ENCODE data around the gene TENM4. TPM values are rescaled to one million over a fixed set of nuclear protein-coding genes. Genes with fewer than 3 reads are reported as not detected.

The TENM4 gene
- total RNA-seq, 2 experiments from 2014 or later, result not detected

DNA sequence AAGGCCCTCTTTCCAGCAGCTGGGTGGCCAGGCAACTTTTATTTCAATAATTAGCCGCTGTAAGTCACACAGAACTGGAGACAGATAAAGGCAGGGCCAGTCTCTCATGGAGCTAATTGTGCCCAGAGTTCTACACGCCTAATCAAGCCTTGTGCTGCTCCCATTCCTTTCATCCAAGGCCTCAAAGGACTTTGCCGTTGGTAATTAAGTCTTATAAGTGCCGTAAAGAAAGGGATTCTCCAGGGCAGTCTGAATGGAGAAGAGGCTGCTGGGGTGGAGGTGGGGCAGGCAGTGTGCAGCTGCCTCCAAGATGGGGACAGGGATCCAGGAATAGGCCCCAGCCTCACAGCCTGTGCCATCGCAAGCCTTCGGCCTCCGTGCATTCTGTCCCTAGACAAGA is 357.9 kb downstream of the TENM4 start:
- Mint-ChIP-seq H3K4me3 (no peak overlapping the region), H3K36me3 (ENCODE audit: low read depth) (no peaks in the 10 kb centered on the region), H3K27me3 (no peaks in the 10 kb centered on the region), H3K9me3 (no peaks in the 10 kb centered on the region), H3K27ac (no peak overlapping the region), H3K4me1 (ENCODE audit: low read depth) (no peaks in the 10 kb centered on the region)
- ChIA-PET CTCF (no interaction called here), POLR2A (no interaction called here)
- intact Hi-C loops (cut with micrococcal nuclease), result no loop called here
- DNase-seq (no peak), ATAC-seq (no peak)
- TF ChIP-seq, protein P1, sequence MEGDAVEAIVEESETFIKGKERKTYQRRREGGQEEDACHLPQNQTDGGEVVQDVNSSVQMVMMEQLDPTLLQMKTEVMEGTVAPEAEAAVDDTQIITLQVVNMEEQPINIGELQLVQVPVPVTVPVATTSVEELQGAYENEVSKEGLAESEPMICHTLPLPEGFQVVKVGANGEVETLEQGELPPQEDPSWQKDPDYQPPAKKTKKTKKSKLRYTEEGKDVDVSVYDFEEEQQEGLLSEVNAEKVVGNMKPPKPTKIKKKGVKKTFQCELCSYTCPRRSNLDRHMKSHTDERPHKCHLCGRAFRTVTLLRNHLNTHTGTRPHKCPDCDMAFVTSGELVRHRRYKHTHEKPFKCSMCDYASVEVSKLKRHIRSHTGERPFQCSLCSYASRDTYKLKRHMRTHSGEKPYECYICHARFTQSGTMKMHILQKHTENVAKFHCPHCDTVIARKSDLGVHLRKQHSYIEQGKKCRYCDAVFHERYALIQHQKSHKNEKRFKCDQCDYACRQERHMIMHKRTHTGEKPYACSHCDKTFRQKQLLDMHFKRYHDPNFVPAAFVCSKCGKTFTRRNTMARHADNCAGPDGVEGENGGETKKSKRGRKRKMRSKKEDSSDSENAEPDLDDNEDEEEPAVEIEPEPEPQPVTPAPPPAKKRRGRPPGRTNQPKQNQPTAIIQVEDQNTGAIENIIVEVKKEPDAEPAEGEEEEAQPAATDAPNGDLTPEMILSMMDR (IDR thresholded peaks at IDR 0.05), result no peak

DNA sequence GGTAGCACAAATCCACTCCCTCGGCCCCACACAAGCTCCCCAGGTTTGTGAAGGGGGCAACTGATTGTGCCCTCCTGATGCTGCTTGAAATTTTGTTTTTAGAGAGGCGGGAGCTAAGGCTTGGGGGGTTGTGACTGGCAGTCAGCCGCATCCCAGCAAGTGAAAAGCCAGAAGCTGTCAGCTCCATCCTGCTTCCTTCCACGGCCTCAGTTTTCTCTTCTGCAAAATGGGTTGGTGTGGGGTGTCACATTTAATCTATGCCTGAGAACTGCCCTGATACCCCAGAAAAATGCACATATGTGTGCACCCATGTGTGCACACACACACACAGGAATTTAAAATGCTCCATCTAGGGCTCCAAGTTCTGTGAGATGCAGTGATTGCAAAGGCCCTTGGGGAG is 358.6 kb downstream of the TENM4 start:
- Mint-ChIP-seq H3K4me1 (ENCODE audit: low read depth) (no peaks in the 10 kb centered on the region), H3K27ac (no peak overlapping the region), H3K4me3 (no peak overlapping the region), H3K27me3 (peaks cover 1% of the 10 kb centered on the region), H3K36me3 (ENCODE audit: low read depth) (no peaks in the 10 kb centered on the region), H3K9me3 (no peaks in the 10 kb centered on the region)
- ChIA-PET CTCF (no interaction called here), POLR2A (no interaction called here)
- DNase-seq (no peak), ATAC-seq (no peak)
- TF ChIP-seq, protein P1 (IDR thresholded peaks at IDR 0.05), result no peak
- intact Hi-C loops (cut with micrococcal nuclease), result no loop called here

DNA sequence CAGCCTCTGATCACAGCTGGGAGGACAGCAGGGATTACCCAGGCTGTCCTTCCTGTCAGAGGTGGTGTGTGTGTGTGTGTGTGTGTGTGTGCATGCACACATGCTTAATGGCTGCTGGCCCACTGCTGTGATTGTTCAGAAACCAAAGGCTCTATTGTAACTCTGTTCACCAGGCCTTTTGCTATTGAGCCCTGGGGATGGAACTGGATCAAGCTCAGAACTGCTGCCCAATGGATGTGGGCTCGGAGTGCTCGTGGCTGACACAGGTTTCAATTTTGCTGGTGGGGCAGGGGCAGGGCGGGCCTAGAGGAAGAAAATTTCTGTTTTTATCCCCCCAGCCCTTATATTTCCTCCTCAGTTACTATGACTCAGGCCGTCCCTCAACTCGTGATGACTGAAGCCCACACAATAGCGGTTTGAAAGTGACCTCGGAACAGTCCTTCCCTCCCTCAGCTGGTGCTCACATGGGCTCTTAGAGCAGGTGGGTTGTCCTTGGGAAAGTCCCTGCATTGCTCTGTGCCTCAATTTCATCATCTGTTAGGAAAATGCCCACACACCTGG is 359.3 kb downstream of the TENM4 start:
- Mint-ChIP-seq H3K27ac (no peak overlapping the region), H3K36me3 (ENCODE audit: low read depth) (no peaks in the 10 kb centered on the region), H3K9me3 (no peaks in the 10 kb centered on the region), H3K27me3 (peaks cover 1% of the 10 kb centered on the region), H3K4me3 (no peak overlapping the region), H3K4me1 (ENCODE audit: low read depth) (no peaks in the 10 kb centered on the region)
- ChIA-PET POLR2A (no interaction called here), CTCF (interaction anchor here (1.2 kb wide), 1 partner anchor 19 kb away, joined by 6 read pairs; no protein-coding TSS in a partner anchor)
- intact Hi-C loops (cut with micrococcal nuclease), result no loop called here
- no peak for ATAC-seq
- no peak for DNase-seq
- TF ChIP-seq, protein P1 (IDR thresholded peaks at IDR 0.05), result no peak

DNA sequence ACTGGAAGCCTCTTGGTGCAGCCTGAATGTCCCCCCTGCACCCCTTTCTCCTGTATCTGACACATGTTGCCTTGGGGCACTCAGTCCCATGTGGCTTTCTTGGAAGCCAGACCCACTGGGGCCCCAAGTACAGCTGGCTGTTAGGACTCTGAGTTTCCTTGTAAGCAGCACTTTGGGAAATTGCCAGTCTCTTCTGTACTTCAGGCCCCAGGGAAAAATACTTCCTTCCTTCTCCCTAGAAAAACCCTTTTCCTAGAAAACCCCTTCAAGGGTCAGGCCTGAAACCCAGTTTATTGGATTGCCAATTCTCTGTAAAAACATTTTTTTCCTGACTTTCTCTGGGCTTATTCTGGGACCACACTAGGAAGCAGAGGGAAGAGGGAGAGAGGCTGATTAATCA is 360.3 kb downstream of the TENM4 start:
- no peaks in the 10 kb centered on the region for H3K36me3 Mint-ChIP-seq (ENCODE audit: low read depth)
- no peaks in the 10 kb centered on the region for H3K4me1 Mint-ChIP-seq (ENCODE audit: low read depth)
- TF ChIP-seq, protein P1 (IDR thresholded peaks at IDR 0.05), result no peak
- ChIA-PET CTCF (interaction anchor here (2.1 kb wide), 1 partner anchor 435 kb away, joined by 6 read pairs; no protein-coding TSS in a partner anchor), POLR2A (no interaction called here)
- no peak overlapping the region for H3K4me3 Mint-ChIP-seq
- ATAC-seq, result no peak
- H3K9me3 Mint-ChIP-seq, result no peaks in the 10 kb centered on the region
- DNase-seq, result no peak
- peaks cover 1% of the 10 kb centered on the region for H3K27me3 Mint-ChIP-seq
- intact Hi-C loops (cut with micrococcal nuclease), result no loop called here
- no peak overlapping the region for H3K27ac Mint-ChIP-seq

DNA sequence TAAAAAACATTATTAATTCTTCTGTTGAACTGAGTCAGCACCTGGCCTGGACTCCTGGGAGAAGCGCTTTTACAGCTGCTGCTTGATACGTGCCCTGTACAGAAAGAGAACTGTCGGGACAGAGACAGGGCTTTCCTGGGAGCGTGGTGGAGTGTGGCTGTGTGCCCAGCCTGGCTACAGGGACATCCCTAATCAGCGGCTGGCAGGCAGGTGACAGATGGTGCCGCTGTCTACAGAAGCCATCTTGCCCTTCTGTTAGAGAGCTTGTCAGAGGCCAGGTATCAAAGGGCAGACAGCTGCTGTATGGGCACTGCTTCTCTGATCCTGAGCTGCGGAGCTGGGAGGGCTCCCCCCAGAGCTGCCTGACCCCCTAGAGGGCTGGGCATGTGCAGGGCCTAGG is 361.8 kb downstream of the TENM4 start:
- H3K36me3 Mint-ChIP-seq (ENCODE audit: low read depth), result no peaks in the 10 kb centered on the region
- no peaks in the 10 kb centered on the region for H3K4me1 Mint-ChIP-seq (ENCODE audit: low read depth)
- no peak for DNase-seq
- ChIA-PET POLR2A (no interaction called here), CTCF (interaction anchor here (1.0 to 2.1 kb wide), 2 partner anchors 20 to 433 kb away, joined by 3 to 6 read pairs; no protein-coding TSS in a partner anchor)
- no peaks in the 10 kb centered on the region for H3K9me3 Mint-ChIP-seq
- H3K27me3 Mint-ChIP-seq, result peaks cover 1% of the 10 kb centered on the region
- TF ChIP-seq, protein P1 (IDR thresholded peaks at IDR 0.05), result no peak
- no peak overlapping the region for H3K27ac Mint-ChIP-seq
- H3K4me3 Mint-ChIP-seq, result no peak overlapping the region
- ATAC-seq, result no peak
- intact Hi-C loops (cut with micrococcal nuclease), result no loop called here

All from activated CD8-positive, alpha-beta T cell treated with anti-CD3 and anti-CD28 coated beads for 36 hours (primary cell).